Nucleus accumbens (tissue), 56 donors: ENCODE data around the gene PLCL2.
A peak's percentile ranks its signal among the peaks of the same experiment; 100 is the strongest.

ENCODE experiments used
- DNase-seq, 56 donors: peaks; one replicate each; lab custom pipeline; 2025; lab: John Stamatoyannopoulos, UW

Gene PLCL2

DNA sequence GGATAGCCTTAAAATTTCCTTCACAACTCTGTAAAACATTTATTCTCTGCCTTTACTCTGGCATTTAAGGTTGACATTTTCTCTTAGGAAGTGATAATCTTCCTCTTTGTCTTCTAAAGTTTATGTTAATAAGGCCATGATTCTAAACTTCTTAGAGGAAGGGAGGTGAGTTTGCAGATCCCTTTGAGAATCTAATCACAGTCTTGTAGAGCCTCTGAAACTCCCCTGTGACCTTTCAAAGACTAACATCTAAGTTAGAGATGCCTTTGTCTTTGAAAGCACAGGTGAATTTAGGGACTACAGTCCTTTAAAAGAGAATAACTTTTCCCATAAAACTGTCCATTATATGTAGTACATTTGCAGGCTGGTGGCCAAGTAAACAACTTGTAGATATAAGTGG lies 115.1 kb downstream of the PLCL2 start:
- no peak for DNase-seq

DNA sequence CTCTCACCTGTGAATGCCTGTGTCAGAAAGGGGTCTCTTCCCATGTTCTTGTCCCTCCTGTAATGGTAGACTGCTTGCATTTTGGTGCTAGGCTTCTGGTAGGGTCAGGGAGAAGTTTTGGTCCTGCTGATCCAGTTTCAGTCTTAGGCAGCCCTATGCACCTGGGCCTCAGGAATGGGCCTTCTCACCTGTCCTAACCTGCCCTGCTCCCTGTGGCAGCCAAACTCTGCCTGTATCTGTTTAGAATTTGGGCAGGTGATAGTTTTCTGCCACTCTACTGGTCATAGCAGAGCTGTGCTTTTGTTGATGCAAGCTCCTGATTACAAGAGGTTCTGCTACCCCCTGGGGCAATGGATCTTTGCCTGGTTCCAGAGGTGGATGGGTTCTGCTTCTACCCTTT lies 118.7 kb downstream of the PLCL2 start:
- no peak for DNase-seq

DNA sequence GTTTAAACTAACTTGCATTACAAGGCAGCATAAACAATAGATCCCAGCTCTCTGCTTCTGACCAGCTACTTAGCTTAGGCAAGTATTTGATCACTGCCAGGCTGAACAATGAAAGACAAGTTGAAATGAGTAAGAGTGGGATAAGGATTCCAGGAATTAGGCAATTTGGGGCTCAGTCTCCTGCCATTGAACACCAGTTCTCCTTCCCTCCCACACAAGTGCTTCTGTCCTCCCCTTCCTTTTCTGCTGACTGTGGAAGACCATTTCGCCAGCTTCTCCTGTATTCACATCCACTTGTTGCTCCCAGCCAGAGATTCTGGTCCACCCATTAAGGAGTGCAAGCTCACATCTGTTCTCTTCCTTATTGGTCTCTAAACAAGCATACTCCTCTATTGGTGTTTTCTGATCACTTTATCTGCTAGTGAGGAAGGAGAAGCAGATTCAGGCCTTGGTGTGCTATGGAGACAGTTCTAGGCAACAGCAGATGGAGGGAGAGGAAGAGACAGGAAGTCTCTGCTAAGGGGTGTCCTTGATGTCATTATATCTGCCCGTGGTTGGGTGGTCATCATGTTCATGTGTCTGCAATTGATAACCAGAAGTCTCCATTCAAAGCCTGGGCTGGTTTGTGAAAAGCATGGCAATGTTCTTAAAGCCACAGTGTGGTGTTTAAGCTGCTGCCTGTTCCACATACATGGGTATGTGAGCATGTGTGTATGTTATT lies 121.5 kb downstream of the PLCL2 start:
- no peak for DNase-seq

DNA sequence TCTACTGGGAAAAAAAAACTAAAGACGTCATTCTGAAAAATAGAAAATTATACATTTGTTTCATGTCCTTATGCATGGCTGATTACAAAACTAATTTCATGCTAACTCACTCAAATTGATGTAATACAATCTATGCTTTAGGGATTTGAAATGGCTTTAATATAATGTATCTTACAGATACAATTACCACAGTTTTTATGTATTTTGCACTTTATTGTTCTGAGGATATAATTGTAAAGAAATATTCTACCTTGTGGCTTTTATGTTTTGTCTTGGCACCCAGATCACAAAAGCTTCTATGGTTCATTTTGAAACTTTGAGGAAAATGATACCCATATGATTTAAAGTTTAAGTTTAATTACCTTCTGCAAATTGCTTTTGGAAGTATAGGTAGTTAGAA lies 122.5 kb downstream of the PLCL2 start:
- no peak for DNase-seq

DNA sequence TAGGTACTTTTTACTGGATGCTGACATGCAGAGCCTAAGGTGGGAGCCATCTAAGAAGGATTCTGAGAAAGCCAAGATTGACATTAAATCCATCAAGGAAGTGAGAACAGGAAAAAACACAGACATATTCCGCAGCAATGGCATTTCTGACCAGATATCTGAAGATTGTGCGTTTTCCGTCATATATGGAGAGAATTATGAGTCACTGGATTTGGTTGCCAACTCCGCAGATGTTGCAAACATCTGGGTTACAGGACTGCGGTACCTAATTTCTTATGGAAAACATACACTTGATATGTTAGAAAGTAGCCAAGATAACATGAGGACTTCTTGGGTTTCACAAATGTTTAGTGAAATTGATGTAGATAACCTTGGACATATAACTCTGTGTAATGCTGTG lies 125.1 kb downstream of the PLCL2 start:
- no peak for DNase-seq

DNA sequence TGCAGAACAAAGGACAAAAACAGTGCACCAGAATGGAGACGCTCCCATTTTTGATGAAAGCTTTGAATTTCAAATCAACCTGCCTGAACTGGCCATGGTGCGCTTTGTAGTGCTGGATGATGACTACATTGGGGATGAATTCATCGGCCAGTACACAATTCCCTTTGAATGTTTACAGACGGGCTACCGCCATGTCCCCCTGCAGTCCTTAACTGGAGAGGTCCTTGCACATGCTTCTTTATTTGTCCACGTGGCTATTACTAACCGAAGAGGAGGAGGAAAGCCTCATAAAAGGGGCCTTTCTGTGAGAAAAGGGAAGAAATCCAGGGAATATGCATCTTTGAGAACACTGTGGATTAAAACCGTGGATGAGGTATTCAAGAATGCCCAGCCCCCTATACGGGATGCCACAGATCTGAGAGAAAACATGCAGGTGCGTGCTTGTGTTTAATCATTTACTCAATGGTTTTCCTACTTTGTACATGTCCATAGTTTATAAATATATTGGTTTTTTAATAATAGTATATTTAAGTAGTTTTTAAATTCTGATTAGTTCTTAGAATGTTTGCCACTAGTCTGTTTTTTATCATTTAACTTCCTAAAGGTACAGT lies 127.1 kb downstream of the PLCL2 start:
- DNase-seq: no peak

DNA sequence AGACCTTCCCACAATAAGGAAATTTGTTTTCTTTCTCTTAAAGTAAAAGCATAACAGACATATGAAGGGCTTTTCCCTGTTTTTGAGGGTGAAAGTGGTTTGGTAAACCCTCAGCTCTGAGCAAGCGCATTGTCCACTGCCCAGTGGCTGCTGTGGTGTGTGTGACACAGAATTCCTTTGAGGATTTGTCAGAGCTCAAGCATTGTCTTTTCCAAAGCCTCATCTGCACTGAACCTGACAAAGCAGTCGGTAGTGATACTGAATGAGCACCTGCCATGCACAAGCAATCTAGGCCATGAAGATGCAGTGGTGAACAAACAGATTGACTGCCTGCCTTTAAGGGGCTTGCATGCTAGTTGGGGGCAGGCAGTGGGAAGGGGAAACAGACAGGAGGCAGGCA lies 128.3 kb downstream of the PLCL2 start:
- peak in 1 of 56 donors; percentile 5 for DNase-seq

DNA sequence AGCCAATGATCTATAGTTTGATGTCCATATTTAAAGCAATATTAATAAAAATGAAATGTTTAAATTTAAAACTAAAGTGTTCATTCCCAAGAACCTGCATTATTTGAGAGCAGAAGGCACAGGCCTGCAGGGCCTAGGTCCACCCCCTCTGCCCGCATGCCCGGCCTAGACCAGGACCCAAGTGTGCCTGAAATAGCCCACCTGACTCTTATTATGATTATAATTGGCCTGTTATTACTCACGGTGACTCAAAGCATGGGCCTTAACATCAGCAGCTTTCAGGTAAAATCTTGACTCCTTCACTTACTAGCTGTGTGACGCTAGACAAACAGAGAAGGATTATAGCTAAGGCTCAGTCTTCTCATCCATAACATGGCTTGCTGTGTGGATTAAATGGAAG lies 128.8 kb downstream of the PLCL2 start:
- DNase-seq: no peak

DNA sequence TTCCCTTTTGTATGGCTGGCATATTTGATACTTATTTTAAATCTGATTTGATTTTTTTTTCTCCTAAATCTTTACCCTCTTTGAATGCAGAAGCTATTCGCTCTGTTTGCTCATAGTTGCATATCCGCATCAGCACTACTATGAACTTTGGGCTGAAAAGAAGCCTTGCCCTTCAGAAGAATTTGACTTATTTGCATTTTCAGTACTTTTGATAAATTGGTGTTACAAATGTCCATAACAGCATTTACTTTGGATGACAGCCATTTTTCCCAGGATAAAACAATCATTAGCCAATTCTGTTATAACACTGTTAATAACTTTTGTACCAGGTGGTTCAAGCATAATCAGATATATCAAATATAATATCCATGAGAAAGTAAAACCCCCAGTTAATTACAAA lies 129.5 kb downstream of the PLCL2 start:
- no peak for DNase-seq

DNA sequence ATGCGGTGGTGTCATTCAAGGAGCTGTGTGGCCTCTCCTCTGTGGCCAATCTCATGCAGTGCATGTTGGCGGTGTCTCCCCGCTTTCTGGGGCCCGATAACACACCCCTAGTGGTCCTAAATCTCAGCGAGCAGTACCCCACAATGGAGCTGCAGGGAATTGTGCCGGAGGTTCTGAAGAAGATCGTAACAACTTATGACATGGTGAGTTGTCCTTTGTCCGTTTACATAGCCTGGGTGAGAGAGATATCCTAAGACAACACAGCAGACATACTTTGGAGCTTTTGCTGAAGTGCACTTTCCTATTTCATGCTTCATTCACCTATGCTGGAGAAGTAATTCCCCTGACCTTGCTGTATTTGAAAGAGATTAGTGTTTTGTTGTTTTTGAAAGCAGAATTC lies 130.0 kb downstream of the PLCL2 start:
- DNase-seq: no peak

DNA sequence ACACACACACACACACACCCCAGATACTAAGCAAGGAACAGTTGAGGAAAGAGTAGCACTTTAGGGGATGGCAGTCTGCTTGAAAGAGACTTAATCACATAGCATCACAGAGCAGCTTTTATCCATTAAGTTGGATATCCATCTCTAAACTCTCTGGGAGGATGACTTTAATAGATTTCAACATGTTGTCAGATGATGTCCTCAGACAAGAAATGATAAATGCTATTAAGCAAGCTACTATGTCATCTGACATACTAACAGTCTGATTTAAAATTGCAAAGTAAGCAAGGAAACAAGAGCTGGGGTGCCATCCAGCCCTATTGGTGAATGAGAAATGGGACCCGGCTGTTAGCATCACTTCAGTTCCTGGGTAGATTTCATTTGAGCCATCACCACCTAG lies 136.9 kb downstream of the PLCL2 start:
- no peak for DNase-seq

DNA sequence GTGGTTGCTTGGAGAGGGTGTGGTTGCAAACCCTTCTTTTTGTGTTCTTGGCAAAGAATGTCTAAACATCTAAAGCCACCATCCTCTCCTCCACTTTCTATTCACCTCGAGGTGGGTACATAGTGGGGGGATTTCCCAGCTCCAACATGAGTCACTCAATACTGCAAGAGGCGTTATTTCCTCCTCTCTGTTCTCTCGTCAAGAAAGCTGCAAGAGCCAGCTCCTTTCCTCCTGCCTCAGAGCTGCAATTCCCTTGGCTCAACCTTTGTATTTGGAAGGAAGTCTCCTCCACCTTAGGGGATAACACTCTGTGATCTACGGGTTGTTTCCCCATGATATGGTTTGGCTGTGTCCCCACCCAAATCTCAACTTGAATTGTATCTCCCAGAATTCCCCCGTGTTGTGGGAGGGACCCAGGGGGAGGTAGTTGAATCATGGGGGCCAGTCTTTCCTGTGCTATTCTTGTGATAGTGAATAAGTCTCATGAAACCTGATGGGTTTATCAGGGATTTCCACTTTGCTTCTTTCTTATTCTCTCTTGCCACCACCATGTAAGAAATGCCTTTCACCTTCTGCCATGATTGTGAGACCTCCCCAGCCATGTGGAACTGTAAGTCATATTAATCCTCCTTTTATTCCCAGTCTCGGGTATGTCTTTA lies 138.4 kb downstream of the PLCL2 start:
- DNase-seq: no peak

DNA sequence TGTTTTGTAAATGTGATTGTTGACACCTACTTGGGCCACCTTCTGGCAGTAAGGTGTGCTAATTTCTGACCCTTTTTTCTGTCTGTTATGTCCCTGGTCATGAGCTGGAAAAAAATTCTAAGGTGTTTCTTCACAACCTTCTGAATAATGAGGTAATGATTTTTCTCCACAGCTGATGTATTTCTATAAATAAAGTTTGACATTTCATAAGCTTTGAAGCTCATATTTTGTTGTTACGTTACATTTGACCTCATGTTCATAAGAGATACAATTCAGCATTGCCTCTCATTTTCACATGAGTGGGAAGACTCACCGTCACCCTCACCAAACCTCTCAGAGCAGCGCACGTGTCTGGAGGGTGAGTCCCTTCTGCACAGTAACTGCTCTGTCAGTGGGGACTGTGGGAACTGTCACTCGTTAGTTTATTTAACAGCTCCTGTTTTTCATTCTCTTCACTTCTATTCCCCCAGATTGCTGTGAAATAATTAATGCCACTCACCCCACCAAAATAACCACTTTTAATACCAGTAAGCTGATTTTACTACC lies 140.9 kb downstream of the PLCL2 start:
- peak in 2 of 56 donors; percentile 14 to 22 for DNase-seq

DNA sequence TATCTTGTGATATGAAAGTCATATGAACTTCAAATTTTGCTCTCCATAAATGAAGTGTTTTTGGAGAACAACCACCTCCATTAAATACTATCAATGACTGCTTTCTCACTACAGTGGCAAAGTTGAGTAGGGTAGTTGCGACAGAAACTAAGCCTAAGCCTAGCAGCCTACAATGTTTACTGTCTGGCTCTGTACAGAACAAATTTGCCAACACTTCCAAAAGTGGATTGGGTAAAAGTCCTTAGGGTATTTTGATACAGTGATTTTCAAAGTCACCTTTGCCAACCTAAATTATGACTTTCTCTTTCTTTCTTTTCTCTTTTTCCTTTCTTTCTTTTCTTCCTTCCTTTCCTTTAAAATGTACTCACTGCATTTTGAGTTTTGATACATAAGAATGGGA lies 142.6 kb downstream of the PLCL2 start:
- DNase-seq: no peak

DNA sequence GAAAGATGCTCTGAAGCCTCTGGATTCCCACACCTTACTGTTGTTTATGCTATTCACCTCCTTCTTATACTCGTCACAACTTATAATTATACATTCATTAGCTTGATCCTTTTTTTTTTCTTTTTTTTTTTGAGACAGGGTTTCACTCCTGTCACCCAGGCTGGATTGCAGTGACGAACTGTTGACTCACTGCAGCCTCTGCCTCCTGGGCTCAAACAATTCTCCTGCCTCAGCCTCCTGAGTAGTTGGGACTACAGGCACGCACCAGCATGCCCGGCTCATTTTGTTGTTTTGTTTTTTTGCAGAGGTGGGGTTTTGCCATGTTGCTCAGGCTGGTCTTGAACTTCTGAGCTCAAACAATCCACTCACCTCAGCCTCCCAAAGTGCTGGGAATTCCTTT lies 143.6 kb downstream of the PLCL2 start:
- DNase-seq: no peak

DNA sequence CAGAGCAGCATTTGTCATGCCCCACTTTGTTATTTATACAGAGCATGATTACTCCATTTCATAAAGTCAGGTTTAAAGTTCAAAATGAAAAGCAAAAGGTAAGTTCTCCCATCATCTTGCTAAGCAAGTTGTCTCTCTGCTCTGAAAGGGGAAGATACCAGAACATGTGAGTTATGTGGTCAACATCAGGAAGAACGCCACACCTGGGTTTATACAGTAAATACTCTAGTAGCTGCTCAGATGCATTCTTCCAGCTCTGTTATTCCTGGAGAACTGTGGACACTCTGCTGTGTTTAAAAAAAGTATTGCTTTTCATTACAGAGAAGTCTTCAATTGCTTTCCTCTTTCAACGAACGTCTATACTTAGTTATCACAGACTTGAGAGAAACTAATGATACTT lies 145.7 kb downstream of the PLCL2 start:
- DNase-seq: no peak

DNA sequence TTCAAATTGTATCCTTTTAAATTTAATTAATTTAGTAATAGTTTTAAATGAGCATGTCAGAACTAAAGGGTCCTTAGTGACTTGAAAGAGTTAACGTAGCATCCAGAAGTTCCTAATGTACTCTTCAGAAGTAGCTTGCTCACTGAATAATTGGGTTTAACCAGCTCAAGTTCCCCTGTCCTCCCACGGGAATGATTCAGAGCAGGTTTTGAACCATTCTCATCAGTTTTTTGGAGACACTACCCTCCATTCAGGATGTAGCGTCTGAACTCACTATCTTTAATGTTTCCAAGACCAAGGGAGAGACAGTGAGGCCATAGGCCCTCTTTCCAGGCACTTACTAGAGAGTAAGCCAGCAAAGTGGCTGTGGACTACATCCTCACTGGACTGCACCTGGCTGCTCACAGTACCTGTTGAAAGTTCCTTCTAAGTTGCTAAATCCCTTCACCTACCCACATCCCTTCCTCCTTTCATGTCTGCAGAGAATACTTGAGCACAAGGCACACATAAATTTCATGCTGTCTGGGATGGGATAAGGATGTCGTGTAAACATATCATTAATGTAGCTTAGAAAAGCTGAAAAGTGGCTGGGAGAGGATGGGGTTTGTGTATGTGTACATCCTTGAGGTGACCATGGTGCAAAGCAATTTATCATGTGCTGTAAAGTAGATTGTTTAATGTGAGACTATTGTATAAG lies 146.3 kb downstream of the PLCL2 start:
- DNase-seq: peak in 1 of 56 donors; percentile 24

DNA sequence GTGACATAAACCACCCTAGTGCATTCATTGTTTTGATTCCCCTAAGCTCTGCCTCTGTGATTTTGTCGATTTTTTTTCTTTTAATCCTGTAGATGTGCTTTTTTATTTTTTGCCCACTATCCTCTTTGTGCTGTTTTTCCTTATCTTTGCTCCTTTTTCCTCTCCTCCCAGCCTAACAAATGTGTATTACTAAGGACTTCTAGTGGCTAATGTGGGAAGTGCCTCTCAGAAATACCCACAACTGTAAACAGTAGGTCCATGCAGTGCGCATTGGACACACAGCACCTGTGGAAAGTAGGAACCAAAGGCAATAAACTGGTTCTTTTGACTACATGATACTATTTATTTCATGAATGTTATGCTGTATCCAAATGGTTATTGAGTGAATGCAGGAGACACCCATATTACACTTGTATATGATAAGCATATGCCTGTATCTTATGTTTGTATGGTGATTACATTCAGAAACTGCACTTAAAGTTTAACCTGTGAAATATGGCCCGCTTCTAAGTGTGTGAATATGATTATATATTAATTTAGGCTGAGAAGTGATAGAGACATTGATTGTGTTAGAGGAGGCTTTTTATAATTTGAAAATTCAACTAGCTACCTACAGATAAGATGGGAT lies 147.8 kb downstream of the PLCL2 start:
- peak in 1 of 56 donors; percentile 12 for DNase-seq

DNA sequence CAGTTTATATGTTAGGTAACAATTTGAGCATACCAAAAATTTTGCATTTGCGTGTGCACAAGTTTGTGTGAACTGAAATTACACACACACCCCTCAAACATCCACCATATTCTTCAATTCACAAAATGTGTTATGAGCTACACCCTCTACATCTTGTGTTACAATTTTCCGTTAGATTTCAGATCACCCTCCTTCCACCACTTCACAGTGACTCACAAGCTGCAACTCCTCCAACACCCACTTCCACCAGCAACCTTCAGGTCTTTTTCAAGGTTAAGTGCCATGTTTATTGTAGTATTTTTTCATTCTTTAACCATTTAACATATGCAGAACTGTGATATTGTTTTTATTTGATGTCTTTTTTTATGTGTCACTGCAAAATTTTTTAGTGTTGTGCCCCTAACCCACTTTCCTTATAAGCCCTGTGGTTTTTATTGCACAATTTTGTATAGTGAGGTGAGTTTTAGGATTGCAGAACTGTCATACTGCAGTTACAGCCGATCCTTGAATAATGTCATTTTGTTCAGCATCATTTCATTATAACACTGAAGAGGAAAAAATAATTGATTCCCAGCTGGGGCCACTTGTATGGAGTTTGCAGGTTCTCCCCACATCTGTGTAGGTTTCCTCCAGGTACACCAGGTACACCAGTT lies 148.9 kb downstream of the PLCL2 start:
- DNase-seq: peak in 3 of 56 donors; percentile 12 to 21 (median 14)

DNA sequence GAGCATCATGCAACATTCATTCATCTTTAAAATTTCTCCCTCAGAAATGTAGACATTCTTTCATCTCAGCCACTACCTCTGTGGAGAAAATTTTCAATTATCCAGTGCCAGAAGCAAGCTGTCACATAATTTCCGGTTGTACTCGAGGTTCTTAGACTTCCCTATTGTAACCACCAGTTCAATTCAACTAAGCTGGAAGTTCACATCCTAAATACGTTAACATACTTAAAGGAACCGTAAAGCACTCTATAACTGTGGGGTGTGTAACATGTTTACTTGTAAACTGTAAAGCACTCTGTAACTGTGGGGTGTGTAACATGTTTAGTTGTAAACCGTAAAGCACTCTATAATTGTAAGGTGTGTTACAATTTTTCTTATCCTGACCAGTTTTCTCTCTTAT lies 150.3 kb downstream of the PLCL2 start:
- no peak for DNase-seq
